Left forelimb (tissue), 1 donor: Measurements from ENCODE around the gene DGKI.

Experiments used
- DNase-seq: peaks from one replicate; pipeline ENCODE4 v3.0.0-alpha.2; 2018; ENCODE audit warnings: low spot score

The DGKI gene

GRCh38 chr7:137846827-137847567, at the start of gene DGKI:
DGKI (minus strand) TSS chr7:137846974.
- no peak for DNase-seq

GRCh38 chr7:137895301-137896221, 48.8 kb upstream of the DGKI start:
- DNase-seq = no peak

GRCh38 chr7:137893143-137893742, 46.5 kb upstream of the DGKI start:
- no peak for DNase-seq

GRCh38 chr7:137891016-137891655, 44.4 kb upstream of the DGKI start:
- DNase-seq = no peak

GRCh38 chr7:137890449-137890921, 43.7 kb upstream of the DGKI start:
- DNase-seq = no peak

GRCh38 chr7:137888241-137888640, 41.5 kb upstream of the DGKI start:
- DNase-seq = no peak

GRCh38 chr7:137886746-137887145, 40.0 kb upstream of the DGKI start:
- DNase-seq = no peak

GRCh38 chr7:137886281-137886680, 39.5 kb upstream of the DGKI start:
- DNase-seq = no peak

GRCh38 chr7:137885678-137886077, 38.9 kb upstream of the DGKI start:
- DNase-seq = no peak

GRCh38 chr7:137882806-137883205, 36.0 kb upstream of the DGKI start:
- no peak for DNase-seq

GRCh38 chr7:137882261-137882668, 35.5 kb upstream of the DGKI start:
- no peak for DNase-seq

- DNase-seq = no peak
Measured at GRCh38 chr7:137881607-137882260, 35.0 kb upstream of the DGKI start.

GRCh38 chr7:137880432-137880831, 33.7 kb upstream of the DGKI start:
- no peak for DNase-seq

GRCh38 chr7:137879357-137880158, 32.8 kb upstream of the DGKI start:
- DNase-seq = no peak

- peak; percentile 88 for DNase-seq
Measured at GRCh38 chr7:137878333-137878961, 31.7 kb upstream of the DGKI start.

GRCh38 chr7:137877027-137877675, 30.4 kb upstream of the DGKI start:
- DNase-seq = no peak

GRCh38 chr7:137875746-137876145, 29.0 kb upstream of the DGKI start:
- no peak for DNase-seq

GRCh38 chr7:137873979-137874777, 27.4 kb upstream of the DGKI start:
- DNase-seq = no peak

GRCh38 chr7:137873524-137873923, 26.8 kb upstream of the DGKI start:
- DNase-seq = no peak
